Activated CD8-positive, alpha-beta T cell treated with anti-CD3 and anti-CD28 coated beads for 36 hours (primary cell): ENCODE data around the gene ALPK3. TPM values are rescaled to one million over a fixed set of nuclear protein-coding genes. Genes with fewer than 3 reads are reported as not detected.

Experiments
- ATAC-seq: fragments of 200-7000 bp; cut with Tn5 transposase; one replicate; pipeline ENCODE4 v1.10.0; 2021; ENCODE audit warnings: mild to moderate bottlenecking, moderate library complexity
- CTCF ChIA-PET: fragments of 350-600 bp; sonication (Branson Sonifier 250); formaldehyde crosslinking; loops from one replicate; lab custom pipeline; 2021; ENCODE audit warnings: antibody characterized with exemption; lab: Charles Lee
- POLR2A ChIA-PET: fragments of 350-600 bp; sonication (Branson Sonifier 250); formaldehyde crosslinking; loops from one replicate; lab custom pipeline; 2021; ENCODE audit warnings: antibody characterized with exemption; lab: Charles Lee
- DNase-seq: peaks from one replicate; pipeline ENCODE4 v3.0.0-alpha.2; 2020
- H3K27ac Mint-ChIP-seq: one replicate; pipeline ENCODE4 v1.8.0; 2021; ENCODE audit warnings: mild to moderate bottlenecking, mixed read lengths
- H3K27me3 Mint-ChIP-seq: one replicate; pipeline ENCODE4 v1.8.0; 2021; ENCODE audit warnings: mixed read lengths
- H3K36me3 Mint-ChIP-seq: one replicate; pipeline ENCODE4 v1.8.0; 2021; ENCODE audit warnings: low read depth, mixed read lengths
- H3K4me1 Mint-ChIP-seq: one replicate; pipeline ENCODE4 v1.8.0; 2021; ENCODE audit warnings: low read depth, mixed read lengths
- H3K4me3 Mint-ChIP-seq: one replicate; pipeline ENCODE4 v1.8.0; 2021; ENCODE audit warnings: mild to moderate bottlenecking, moderate library complexity, mixed read lengths
- H3K9me3 Mint-ChIP-seq: one replicate; pipeline ENCODE4 v1.8.0; 2021; ENCODE audit warnings: mixed read lengths
- intact Hi-C: fragments of 100-400 bp; cut with micrococcal nuclease; formaldehyde crosslinking; loops from one replicate; pipeline ENCODE4 v1.10.0; 2022
- total RNA-seq, 2 experiments: library from RNA; stranded (reverse); gene quantifications; one replicate each; pipeline ENCODE4 v1.2.3, GENCODE V29; 2021
- TF ChIP-seq, protein P1 (sequence below): fragments of 200-600 bp; IDR thresholded peaks from one replicate; pipeline ENCODE4 v1.8.0; 2022; ENCODE audit warnings: antibody characterized with exemption, mild to moderate bottlenecking

Gene ALPK3, protein sequence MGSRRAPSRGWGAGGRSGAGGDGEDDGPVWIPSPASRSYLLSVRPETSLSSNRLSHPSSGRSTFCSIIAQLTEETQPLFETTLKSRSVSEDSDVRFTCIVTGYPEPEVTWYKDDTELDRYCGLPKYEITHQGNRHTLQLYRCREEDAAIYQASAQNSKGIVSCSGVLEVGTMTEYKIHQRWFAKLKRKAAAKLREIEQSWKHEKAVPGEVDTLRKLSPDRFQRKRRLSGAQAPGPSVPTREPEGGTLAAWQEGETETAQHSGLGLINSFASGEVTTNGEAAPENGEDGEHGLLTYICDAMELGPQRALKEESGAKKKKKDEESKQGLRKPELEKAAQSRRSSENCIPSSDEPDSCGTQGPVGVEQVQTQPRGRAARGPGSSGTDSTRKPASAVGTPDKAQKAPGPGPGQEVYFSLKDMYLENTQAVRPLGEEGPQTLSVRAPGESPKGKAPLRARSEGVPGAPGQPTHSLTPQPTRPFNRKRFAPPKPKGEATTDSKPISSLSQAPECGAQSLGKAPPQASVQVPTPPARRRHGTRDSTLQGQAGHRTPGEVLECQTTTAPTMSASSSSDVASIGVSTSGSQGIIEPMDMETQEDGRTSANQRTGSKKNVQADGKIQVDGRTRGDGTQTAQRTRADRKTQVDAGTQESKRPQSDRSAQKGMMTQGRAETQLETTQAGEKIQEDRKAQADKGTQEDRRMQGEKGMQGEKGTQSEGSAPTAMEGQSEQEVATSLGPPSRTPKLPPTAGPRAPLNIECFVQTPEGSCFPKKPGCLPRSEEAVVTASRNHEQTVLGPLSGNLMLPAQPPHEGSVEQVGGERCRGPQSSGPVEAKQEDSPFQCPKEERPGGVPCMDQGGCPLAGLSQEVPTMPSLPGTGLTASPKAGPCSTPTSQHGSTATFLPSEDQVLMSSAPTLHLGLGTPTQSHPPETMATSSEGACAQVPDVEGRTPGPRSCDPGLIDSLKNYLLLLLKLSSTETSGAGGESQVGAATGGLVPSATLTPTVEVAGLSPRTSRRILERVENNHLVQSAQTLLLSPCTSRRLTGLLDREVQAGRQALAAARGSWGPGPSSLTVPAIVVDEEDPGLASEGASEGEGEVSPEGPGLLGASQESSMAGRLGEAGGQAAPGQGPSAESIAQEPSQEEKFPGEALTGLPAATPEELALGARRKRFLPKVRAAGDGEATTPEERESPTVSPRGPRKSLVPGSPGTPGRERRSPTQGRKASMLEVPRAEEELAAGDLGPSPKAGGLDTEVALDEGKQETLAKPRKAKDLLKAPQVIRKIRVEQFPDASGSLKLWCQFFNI (N-terminal part only)
- under 1 TPM; 0.04 to 0.16 TPM for total RNA-seq

DNA sequence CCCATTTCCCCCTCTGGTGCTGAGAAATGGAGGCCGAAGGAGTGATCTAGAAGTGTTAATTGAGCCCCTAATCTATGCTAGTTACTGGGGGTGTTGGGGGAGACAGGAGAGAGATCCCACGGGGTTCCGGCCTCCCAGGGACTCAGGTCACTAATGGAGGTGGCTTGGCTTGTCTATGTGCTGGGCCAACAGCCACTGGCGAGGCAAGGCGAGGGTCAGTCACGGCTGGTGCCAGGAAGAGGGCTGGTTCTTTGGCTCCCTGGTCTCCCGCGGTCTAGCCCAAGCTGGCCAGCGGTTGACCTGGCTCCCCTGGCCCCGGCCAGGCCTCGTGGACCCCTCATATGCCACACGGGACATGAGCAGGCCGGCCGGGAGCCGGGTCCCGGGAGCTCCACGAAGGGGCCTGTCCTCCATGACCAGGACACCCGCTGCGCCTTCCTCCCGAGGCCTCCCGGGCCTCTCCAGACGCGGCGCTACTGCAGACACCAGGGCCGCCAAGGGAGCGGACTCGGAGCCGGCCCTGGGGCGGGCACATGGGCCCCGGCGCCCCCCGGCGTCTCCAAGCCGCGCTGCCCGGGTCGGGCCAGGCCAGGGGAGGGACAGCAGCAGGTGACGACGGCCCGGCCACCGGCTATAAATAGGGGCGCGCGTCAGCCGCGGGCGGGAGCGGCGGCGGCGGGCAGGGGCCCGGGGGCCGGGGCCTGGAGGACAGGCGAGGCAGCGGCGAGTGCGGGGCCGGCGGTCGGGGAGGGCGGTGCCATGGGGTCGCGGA is at the start of gene ALPK3:
ALPK3 (plus strand) TSS at position 663 of the 772 bp plus-strand sequence; CDS start at position 760, 97 bp downstream.
- Mint-ChIP-seq H3K4me1 (peaks cover 8% of the 10 kb centered on the region), H3K4me3 (no peak within 1 kb of the TSS), H3K36me3 (no peaks in the 10 kb centered on the region), H3K9me3 (no peaks in the 10 kb centered on the region), H3K27me3 (peaks cover 9% of the 10 kb centered on the region), H3K27ac (peak within 1 kb of the TSS; percentile 50)
- TF ChIP-seq, protein P1, sequence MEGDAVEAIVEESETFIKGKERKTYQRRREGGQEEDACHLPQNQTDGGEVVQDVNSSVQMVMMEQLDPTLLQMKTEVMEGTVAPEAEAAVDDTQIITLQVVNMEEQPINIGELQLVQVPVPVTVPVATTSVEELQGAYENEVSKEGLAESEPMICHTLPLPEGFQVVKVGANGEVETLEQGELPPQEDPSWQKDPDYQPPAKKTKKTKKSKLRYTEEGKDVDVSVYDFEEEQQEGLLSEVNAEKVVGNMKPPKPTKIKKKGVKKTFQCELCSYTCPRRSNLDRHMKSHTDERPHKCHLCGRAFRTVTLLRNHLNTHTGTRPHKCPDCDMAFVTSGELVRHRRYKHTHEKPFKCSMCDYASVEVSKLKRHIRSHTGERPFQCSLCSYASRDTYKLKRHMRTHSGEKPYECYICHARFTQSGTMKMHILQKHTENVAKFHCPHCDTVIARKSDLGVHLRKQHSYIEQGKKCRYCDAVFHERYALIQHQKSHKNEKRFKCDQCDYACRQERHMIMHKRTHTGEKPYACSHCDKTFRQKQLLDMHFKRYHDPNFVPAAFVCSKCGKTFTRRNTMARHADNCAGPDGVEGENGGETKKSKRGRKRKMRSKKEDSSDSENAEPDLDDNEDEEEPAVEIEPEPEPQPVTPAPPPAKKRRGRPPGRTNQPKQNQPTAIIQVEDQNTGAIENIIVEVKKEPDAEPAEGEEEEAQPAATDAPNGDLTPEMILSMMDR = no peak
- peak; percentile 31 for ATAC-seq
- ChIA-PET POLR2A (no interaction called here), CTCF (interaction anchor here (1.0 kb wide), 1 partner anchor 10 kb away, joined by 3 read pairs; no protein-coding TSS in a partner anchor)
- no peak for DNase-seq
- intact Hi-C loops = no loop called here

DNA sequence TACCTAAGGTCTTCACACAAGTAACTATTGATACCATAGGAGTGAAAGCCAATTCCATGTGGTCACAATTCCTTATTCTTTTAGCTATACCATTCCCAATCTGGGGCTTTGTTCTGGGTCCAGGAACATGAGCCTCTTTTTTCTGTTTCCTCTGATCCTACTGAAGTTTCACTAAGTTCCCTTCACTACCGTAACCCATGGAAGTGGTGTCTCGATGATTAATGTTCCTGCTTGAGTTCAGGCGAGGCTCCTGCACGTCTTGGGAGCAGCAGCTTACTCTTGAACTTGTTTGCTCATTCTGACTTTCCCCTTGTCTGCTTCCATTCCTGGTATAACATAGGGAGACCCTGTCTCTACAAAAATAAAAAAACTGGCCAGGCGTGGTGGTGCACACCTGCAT is 45.1 kb upstream of the ALPK3 start:
- no peaks in the 10 kb centered on the region for H3K9me3 Mint-ChIP-seq
- intact Hi-C loops = no loop called here
- CTCF ChIA-PET = no interaction called here
- TF ChIP-seq, protein P1 = no peak
- peaks cover 27% of the 10 kb centered on the region for H3K4me1 Mint-ChIP-seq
- ATAC-seq (no peak), DNase-seq (no peak)
- peaks cover 24% of the 10 kb centered on the region for H3K36me3 Mint-ChIP-seq
- no peaks in the 10 kb centered on the region for H3K27me3 Mint-ChIP-seq
- no peak overlapping the region for H3K4me3 Mint-ChIP-seq
- H3K27ac Mint-ChIP-seq = no peak overlapping the region
- POLR2A ChIA-PET = interaction anchor here (1.0 to 1.2 kb wide), 2 partner anchors 10 kb away, joined by 3 read pairs; no protein-coding TSS in a partner anchor

DNA sequence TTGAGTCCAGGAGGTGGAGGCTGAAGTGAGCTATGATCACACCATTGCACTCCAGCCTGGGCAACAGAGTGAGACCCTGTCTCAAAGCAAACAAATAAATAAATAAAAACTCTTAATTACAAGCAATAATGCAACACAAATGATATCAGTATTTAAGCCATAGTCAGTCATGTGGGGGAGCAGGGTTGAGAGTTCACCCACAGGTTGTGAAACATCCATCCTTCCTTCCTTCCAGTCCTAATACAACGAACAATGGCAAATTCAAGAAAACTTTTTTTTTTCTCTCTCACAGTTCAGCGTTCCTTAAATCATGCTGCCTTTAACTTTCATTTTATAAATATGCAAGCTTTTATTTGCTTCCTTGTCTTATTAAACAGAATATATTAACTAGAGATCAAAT is 44.7 kb upstream of the ALPK3 start:
- intact Hi-C loops = no loop called here
- Mint-ChIP-seq H3K4me1 (peaks cover 26% of the 10 kb centered on the region), H3K9me3 (no peaks in the 10 kb centered on the region), H3K36me3 (peaks cover 20% of the 10 kb centered on the region), H3K27me3 (no peaks in the 10 kb centered on the region), H3K4me3 (no peak overlapping the region), H3K27ac (no peak overlapping the region)
- DNase-seq (no peak), ATAC-seq (no peak)
- TF ChIP-seq, protein P1 = no peak
- CTCF ChIA-PET = no interaction called here
- POLR2A ChIA-PET = interaction anchor here (1.0 to 1.2 kb wide), 2 partner anchors 9 to 10 kb away, joined by 3 read pairs; no protein-coding TSS in a partner anchor

DNA sequence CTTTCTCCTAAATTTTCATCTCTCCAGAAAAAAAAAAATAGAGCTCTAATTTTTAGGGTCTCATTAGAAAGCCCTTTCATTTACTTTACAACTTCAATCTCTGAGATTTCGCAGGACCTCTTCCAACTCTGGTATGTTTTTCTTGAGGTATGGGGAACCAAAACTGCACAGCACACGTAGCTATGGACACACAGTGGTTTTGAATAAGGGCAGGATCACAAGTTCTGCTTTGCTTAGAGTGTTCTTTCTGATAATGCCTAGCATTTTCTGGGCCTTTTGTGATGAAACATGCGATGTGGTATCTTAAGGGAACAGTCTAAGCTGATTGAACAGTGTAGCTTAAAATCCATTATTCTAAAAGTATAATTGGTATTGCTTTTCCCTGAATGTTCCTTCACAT is 43.4 kb upstream of the ALPK3 start:
- DNase-seq (no peak), ATAC-seq (no peak)
- peaks cover 15% of the 10 kb centered on the region for H3K36me3 Mint-ChIP-seq
- TF ChIP-seq, protein P1 = no peak
- intact Hi-C loops = no loop called here
- CTCF ChIA-PET = interaction anchor here (1.1 kb wide), 1 partner anchor 10 kb away, joined by 3 read pairs; no protein-coding TSS in a partner anchor
- H3K4me3 Mint-ChIP-seq = no peak overlapping the region
- H3K27me3 Mint-ChIP-seq = no peaks in the 10 kb centered on the region
- no peak overlapping the region for H3K27ac Mint-ChIP-seq
- H3K9me3 Mint-ChIP-seq = no peaks in the 10 kb centered on the region
- peaks cover 28% of the 10 kb centered on the region for H3K4me1 Mint-ChIP-seq
- POLR2A ChIA-PET = no interaction called here
